HepG2 (cell line): Measurements from ENCODE around the gene RRP36. TPM values are rescaled to one million over a fixed set of nuclear protein-coding genes. Genes with fewer than 3 reads are reported as not detected.

Experiments used
- AHDC1 ChIP-seq: sonication (generic); formaldehyde crosslinking; IDR thresholded peaks from 2 replicates; pipeline ENCODE4 v1.5.1; 2020; ENCODE audit warnings: mild to moderate bottlenecking, missing genetic modification reagents, borderline replicate concordance
- ATM ChIP-seq: fragments of 450-650 bp; IDR thresholded peaks from 2 replicates; pipeline ENCODE4 v1.7.1; 2017; ENCODE audit warnings: mild to moderate bottlenecking, borderline replicate concordance
- CBX1 ChIP-seq: IDR thresholded peaks from one replicate; pipeline ENCODE4 v1.6.1; 2016; ENCODE audit warnings: antibody characterized with exemption, low read depth
- FOXP1 ChIP-seq, 2 experiments: fragments of 450-650 bp in 1 of 2; IDR thresholded peaks; 2 replicates each; pipeline ENCODE4 v1.6.1; 2017 to 2018; ENCODE audit warnings: antibody characterized with exemption in 1 of 2
- GZF1 ChIP-seq: sonication (generic); formaldehyde crosslinking; IDR thresholded peaks from 2 replicates; pipeline ENCODE4 v1.5.1; 2020; ENCODE audit warnings: mild to moderate bottlenecking, missing genetic modification reagents
- KLF13 ChIP-seq: sonication (generic); formaldehyde crosslinking; IDR thresholded peaks from 2 replicates; pipeline ENCODE4 v1.4.0; 2020; ENCODE audit warnings: mild to moderate bottlenecking, missing genetic modification reagents
- PCBP2 ChIP-seq: fragments of 200-400 bp; formaldehyde crosslinking; optimal IDR thresholded peaks from 2 replicates; pipeline ENCODE3; 2018; ENCODE audit warnings: low read length, low read depth; ENCODE audit not compliant: poor library complexity, severe bottlenecking
- RFXAP ChIP-seq: sonication (generic); formaldehyde crosslinking; IDR thresholded peaks from 2 replicates; pipeline ENCODE4 v1.4.0; 2020; ENCODE audit warnings: missing genetic modification reagents, borderline replicate concordance
- TEAD2 ChIP-seq: sonication (generic); formaldehyde crosslinking; IDR thresholded peaks from 2 replicates; pipeline ENCODE4 v1.9.0; 2021; ENCODE audit warnings: missing genetic modification reagents
- THRA ChIP-seq: sonication (generic); formaldehyde crosslinking; IDR thresholded peaks from 2 replicates; pipeline ENCODE4 v1.4.0; 2020; ENCODE audit warnings: missing genetic modification reagents, borderline replicate concordance
- TRIM24 ChIP-seq: sonication (generic); formaldehyde crosslinking; IDR thresholded peaks from 2 replicates; pipeline ENCODE4 v1.8.0; 2022; ENCODE audit warnings: mild to moderate bottlenecking, missing genetic modification reagents
- YY1 ChIP-seq: IDR thresholded peaks from 2 replicates; pipeline ENCODE4 v1.6.1; 2011; ENCODE audit warnings: low read length, low read depth, moderate library complexity, mild to moderate bottlenecking; ENCODE audit not compliant: insufficient read depth, insufficient replicate concordance
- ZNF101 ChIP-seq: sonication (generic); formaldehyde crosslinking; IDR thresholded peaks from 2 replicates; pipeline ENCODE4 v1.4.0; 2020; ENCODE audit warnings: mild to moderate bottlenecking, low read depth, missing genetic modification reagents, borderline replicate concordance
- ZNF280D ChIP-seq: sonication (generic); formaldehyde crosslinking; IDR thresholded peaks from 2 replicates; pipeline ENCODE4 v1.5.1; 2020; ENCODE audit warnings: mild to moderate bottlenecking, missing genetic modification reagents
- ZNF33A ChIP-seq: sonication (generic); formaldehyde crosslinking; IDR thresholded peaks from 2 replicates; pipeline ENCODE4 v1.5.1; 2020; ENCODE audit warnings: missing genetic modification reagents, mild to moderate bottlenecking, moderate library complexity, borderline replicate concordance
- ZNF432 ChIP-seq: sonication (generic); formaldehyde crosslinking; IDR thresholded peaks from 2 replicates; pipeline ENCODE4 v1.5.0; 2020; ENCODE audit warnings: missing genetic modification reagents, mild to moderate bottlenecking, borderline replicate concordance
- ZNF468 ChIP-seq: sonication (generic); formaldehyde crosslinking; IDR thresholded peaks from 2 replicates; pipeline ENCODE4 v1.8.0; 2022; ENCODE audit warnings: mild to moderate bottlenecking, moderate library complexity, missing genetic modification reagents
- ZNF563 ChIP-seq: sonication (generic); formaldehyde crosslinking; IDR thresholded peaks from 2 replicates; pipeline ENCODE4 v1.8.0; 2022; ENCODE audit warnings: mild to moderate bottlenecking, moderate library complexity, missing genetic modification reagents
- ZNF773 ChIP-seq: sonication (generic); formaldehyde crosslinking; IDR thresholded peaks from 2 replicates; pipeline ENCODE4 v1.4.0; 2020; ENCODE audit warnings: missing genetic modification reagents, borderline replicate concordance
- ZNF781 ChIP-seq: sonication (generic); formaldehyde crosslinking; IDR thresholded peaks from 2 replicates; pipeline ENCODE4 v1.5.1; 2020; ENCODE audit warnings: borderline replicate concordance, mild to moderate bottlenecking, missing genetic modification reagents; ENCODE audit errors: not compliant biosample characterization
- polyA plus RNA-seq, 8 experiments: library from polyadenylated mRNA; depleted of rRNA in 3 of 8; stranded (reverse) in 7 of 8; unstranded in 1 of 8; fragments of >200 nt; fragmentation: Illumina TruSeq in 4 of 8; extraction: Trizol in 4 of 8; gene quantifications; 2 replicates each; pipeline versions ENCODE4 v1.2.1 to v1.2.3, GENCODE V29; 2011 to 2016; ENCODE audit warnings: low read depth in 4 of 8, missing spikeins in 1 of 8, mixed read lengths in 1 of 8; ENCODE audit not compliant: insufficient read depth in 1 of 8
- total RNA-seq, 5 experiments: library from RNA; depleted of rRNA; stranded (reverse); fragments of >200 nt; fragmentation: Illumina TruSeq; extraction: Trizol; gene quantifications; 2 replicates each; pipeline ENCODE4 v1.2.3, GENCODE V29; 2016; ENCODE audit warnings: low read depth in 1 of 5

Gene RRP36
- total and polyA plus RNA-seq, 2 of the 13 experiments (the other 11 are each of a cell fraction or from before 2014, with no cell fraction given): 29.5 to 144 TPM

GRCh38 chr6:43070028-43070632, 48.7 kb downstream of the RRP36 start (continued):
- TF ChIP-seq GZF1 (CRISPR knock-in tag) (no peak), THRA (CRISPR knock-in tag) (no peak), CBX1 (no peak), YY1 (peak; percentile 18), ZNF468 (CRISPR knock-in tag) (no peak), PCBP2 (no peak), ZNF773 (no peak), ZNF101 (no peak), ZNF280D (no peak), KLF13 (CRISPR knock-in tag) (0 out of 2 replicates have a peak, but pooled peaks have one; percentile 62), AHDC1 (CRISPR knock-in tag) (no peak), ZNF33A (CRISPR knock-in tag) (no peak), RFXAP (CRISPR knock-in tag) (no peak), ZNF563 (no peak), ZNF781 (CRISPR knock-in tag) (no peak), ZNF432 (CRISPR knock-in tag) (no peak), TEAD2 (CRISPR knock-in tag) (no peak), FOXP1 (IDR thresholded peaks at IDR 0.05) (peak; percentile 60; the same call in 1 of the 2 replicates), FOXP1 (CRISPR knock-in tag; IDR thresholded peaks at IDR 0.05) (no peak), TRIM24 (CRISPR knock-in tag) (no peak), ATM (no peak)
